ENCODE data around the gene GADD45A.
A peak's percentile ranks its signal among the peaks of the same experiment; 100 is the strongest.

Gene GADD45A

DNA sequence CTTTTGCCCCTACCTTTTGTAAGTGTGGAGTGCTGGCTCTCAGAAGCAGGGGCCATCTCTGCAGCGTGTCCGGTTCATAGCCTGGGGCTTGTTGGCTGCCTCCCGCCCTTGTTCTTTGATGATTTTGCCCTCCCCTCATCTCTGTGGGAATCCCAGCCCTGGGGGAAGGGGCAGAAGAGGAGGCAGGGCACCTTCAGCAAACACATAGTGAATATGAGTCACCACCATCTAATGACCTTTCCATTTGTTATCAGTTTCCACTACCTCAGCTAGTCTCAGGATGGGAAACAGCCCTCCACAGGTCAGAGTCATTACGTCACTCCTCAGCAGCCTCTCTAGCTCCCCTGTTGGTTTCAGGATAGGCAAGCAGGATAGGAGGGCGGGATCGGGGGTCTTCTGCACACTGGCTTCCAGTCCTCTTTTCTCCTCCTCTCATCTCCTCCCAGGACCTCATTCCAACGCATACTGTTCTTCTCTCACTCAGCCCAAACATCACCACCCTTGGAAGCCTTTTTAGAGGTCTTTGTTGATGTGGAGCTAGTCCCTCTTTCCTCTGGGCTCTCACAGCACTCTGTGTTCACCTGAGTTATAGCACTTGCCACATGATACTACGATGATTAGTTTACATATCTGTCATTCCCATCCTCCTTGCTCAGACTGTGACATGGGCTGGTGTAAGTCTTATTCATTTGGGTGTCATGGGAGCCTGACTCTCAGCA, 15.8 kb downstream of the GADD45A start (continued):
- no peak for TF ChIP-seq ZNF48 (tag by site-specific recombination; IDR thresholded peaks at IDR 0.05)
- peak; percentile 87; the same call in 1 of the 2 replicates for TF ChIP-seq ZFP37 (tag by site-specific recombination; IDR thresholded peaks at IDR 0.05)
- TF ChIP-seq ZBTB6 (tag by site-specific recombination; IDR thresholded peaks at IDR 0.05), result no peak
- peak; percentile 91 for TF ChIP-seq ZNF24 (tag by site-specific recombination; IDR thresholded peaks at IDR 0.05)
- peak; percentile 78; the same call in 1 of the 2 replicates for TF ChIP-seq ZBTB48 (tag by site-specific recombination; IDR thresholded peaks at IDR 0.05)
- TF ChIP-seq, protein P1, sequence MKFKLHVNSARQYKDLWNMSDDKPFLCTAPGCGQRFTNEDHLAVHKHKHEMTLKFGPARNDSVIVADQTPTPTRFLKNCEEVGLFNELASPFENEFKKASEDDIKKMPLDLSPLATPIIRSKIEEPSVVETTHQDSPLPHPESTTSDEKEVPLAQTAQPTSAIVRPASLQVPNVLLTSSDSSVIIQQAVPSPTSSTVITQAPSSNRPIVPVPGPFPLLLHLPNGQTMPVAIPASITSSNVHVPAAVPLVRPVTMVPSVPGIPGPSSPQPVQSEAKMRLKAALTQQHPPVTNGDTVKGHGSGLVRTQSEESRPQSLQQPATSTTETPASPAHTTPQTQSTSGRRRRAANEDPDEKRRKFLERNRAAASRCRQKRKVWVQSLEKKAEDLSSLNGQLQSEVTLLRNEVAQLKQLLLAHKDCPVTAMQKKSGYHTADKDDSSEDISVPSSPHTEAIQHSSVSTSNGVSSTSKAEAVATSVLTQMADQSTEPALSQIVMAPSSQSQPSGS (tag by site-specific recombination; IDR thresholded peaks at IDR 0.05; ENCODE audit: low read depth), result peak; percentile 99
- TF ChIP-seq ZIC2 (tag by site-specific recombination; IDR thresholded peaks at IDR 0.05), result peak; percentile 91
- TF ChIP-seq ZFP3 (tag by site-specific recombination; IDR thresholded peaks at IDR 0.05; ENCODE audit: low read depth), result no peak
- TF ChIP-seq ZNF501 (tag by site-specific recombination; IDR thresholded peaks at IDR 0.05), result peak; percentile 80
- TF ChIP-seq, protein P2, sequence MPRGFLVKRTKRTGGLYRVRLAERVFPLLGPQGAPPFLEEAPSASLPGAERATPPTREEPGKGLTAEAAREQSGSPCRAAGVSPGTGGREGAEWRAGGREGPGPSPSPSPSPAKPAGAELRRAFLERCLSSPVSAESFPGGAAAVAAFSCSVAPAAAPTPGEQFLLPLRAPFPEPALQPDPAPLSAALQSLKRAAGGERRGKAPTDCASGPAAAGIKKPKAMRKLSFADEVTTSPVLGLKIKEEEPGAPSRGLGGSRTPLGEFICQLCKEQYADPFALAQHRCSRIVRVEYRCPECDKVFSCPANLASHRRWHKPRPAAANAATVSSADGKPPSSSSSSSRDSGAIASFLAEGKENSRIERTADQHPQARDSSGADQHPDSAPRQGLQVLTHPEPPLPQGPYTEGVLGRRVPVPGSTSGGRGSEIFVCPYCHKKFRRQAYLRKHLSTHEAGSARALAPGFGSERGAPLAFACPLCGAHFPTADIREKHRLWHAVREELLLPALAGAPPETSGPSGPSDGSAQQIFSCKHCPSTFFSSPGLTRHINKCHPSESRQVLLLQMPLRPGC (tag by site-specific recombination; IDR thresholded peaks at IDR 0.05), result peak; percentile 94
- TF ChIP-seq ZNF341 (tag by site-specific recombination; IDR thresholded peaks at IDR 0.05; ENCODE audit: low read depth), result peak; percentile 42
- TF ChIP-seq PRDM10 (tag by site-specific recombination; IDR thresholded peaks at IDR 0.05), result peak; percentile 63; the same call in 1 of the 2 replicates
- TF ChIP-seq ZNF76 (tag by site-specific recombination; IDR thresholded peaks at IDR 0.05; ENCODE audit: borderline replicate concordance, low read depth), result peak; percentile 61; the same call in 1 of the 2 replicates
- peak; percentile 93 for TF ChIP-seq KLF16 (tag by site-specific recombination; IDR thresholded peaks at IDR 0.05)
- TF ChIP-seq ZFP41 (tag by site-specific recombination; IDR thresholded peaks at IDR 0.05; ENCODE audit: borderline replicate concordance), result no peak
- TF ChIP-seq KLF17 (tag by site-specific recombination; IDR thresholded peaks at IDR 0.05), result peak; percentile 99
- no peak for TF ChIP-seq ZNF16 (tag by site-specific recombination; IDR thresholded peaks at IDR 0.05; ENCODE audit: low read depth)
- no peak for TF ChIP-seq ZNF202 (tag by site-specific recombination; IDR thresholded peaks at IDR 0.05; ENCODE audit: borderline replicate concordance)
- no peak for TF ChIP-seq ZNF707 (tag by site-specific recombination; IDR thresholded peaks at IDR 0.05)
- TF ChIP-seq ZNF623 (tag by site-specific recombination; IDR thresholded peaks at IDR 0.05), result peak; percentile 13; the same call in 1 of the 2 replicates
- TF ChIP-seq ZNF174 (tag by site-specific recombination; IDR thresholded peaks at IDR 0.05), result no peak
- TF ChIP-seq ZNF146 (tag by site-specific recombination; IDR thresholded peaks at IDR 0.05), result peak; percentile 65; the same call in 1 of the 2 replicates
- no peak for TF ChIP-seq ZNF560 (tag by site-specific recombination; IDR thresholded peaks at IDR 0.05; ENCODE audit: borderline replicate concordance)
- TF ChIP-seq, protein P3, sequence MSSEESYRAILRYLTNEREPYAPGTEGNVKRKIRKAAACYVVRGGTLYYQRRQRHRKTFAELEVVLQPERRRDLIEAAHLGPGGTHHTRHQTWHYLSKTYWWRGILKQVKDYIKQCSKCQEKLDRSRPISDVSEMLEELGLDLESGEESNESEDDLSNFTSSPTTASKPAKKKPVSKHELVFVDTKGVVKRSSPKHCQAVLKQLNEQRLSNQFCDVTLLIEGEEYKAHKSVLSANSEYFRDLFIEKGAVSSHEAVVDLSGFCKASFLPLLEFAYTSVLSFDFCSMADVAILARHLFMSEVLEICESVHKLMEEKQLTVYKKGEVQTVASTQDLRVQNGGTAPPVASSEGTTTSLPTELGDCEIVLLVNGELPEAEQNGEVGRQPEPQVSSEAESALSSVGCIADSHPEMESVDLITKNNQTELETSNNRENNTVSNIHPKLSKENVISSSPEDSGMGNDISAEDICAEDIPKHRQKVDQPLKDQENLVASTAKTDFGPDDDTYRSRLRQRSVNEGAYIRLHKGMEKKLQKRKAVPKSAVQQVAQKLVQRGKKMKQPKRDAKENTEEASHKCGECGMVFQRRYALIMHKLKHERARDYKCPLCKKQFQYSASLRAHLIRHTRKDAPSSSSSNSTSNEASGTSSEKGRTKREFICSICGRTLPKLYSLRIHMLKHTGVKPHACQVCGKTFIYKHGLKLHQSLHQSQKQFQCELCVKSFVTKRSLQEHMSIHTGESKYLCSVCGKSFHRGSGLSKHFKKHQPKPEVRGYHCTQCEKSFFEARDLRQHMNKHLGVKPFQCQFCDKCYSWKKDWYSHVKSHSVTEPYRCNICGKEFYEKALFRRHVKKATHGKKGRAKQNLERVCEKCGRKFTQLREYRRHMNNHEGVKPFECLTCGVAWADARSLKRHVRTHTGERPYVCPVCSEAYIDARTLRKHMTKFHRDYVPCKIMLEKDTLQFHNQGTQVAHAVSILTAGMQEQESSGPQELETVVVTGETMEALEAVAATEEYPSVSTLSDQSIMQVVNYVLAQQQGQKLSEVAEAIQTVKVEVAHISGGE (tag by site-specific recombination; conservative IDR thresholded peaks at IDR 0.05; ENCODE audit: low read depth), result no peak
- TF ChIP-seq SP2 (tag by site-specific recombination; IDR thresholded peaks at IDR 0.05), result peak; percentile 73
- peak; percentile 4; the same call in 1 of the 2 replicates for TF ChIP-seq ZNF596 (tag by site-specific recombination; IDR thresholded peaks at IDR 0.05)
- TF ChIP-seq ZNF404 (tag by site-specific recombination; IDR thresholded peaks at IDR 0.05), result no peak
